B cell (primary cell): ENCODE results near the gene TANC1. TPM values are rescaled to one million over a fixed set of nuclear protein-coding genes. Genes with fewer than 3 reads are reported as not detected.

Experiments
- ATAC-seq: fragments of 200-7000 bp; cut with Tn5 transposase; one replicate; pipeline ENCODE4 v1.10.0; 2021; ENCODE audit warnings: low read depth, mild to moderate bottlenecking, moderate number of reproducible peaks, moderate library complexity
- CTCF ChIA-PET: fragments of 350-600 bp; sonication (Branson Sonifier 250); formaldehyde crosslinking; loops from one replicate; lab custom pipeline; 2021; ENCODE audit warnings: antibody characterized with exemption, inconsistent platforms; lab: Charles Lee
- POLR2A ChIA-PET: fragments of 350-600 bp; sonication (Branson Sonifier 250); formaldehyde crosslinking; loops from one replicate; lab custom pipeline; 2021; ENCODE audit warnings: antibody characterized with exemption; lab: Charles Lee
- DNase-seq: peaks from one replicate; pipeline ENCODE4 v3.0.0; 2013
- H2AFZ ChIP-seq: 2 replicates; pipeline ENCODE4 v1.6.1; 2012; ENCODE audit warnings: mild to moderate bottlenecking, low read depth, low read length; ENCODE audit not compliant: insufficient read depth, poor library complexity, severe bottlenecking
- H3K27ac ChIP-seq, 2 donors: 1 replicate in 1 of 2; 2 replicates in 1 of 2; pipeline ENCODE4 v1.5.1; 2012 to 2013; ENCODE audit warnings: low read length in 2 of 2, mild to moderate bottlenecking in 2 of 2, moderate library complexity in 1 of 2
- H3K27me3 ChIP-seq, 4 experiments: fragments of 200-600 bp in 1 of 4; sonication (generic) in 1 of 4; replicated peaks in 1 of 4; 1 replicate in 2 of 4; 2 replicates in 2 of 4; pipeline versions ENCODE4 v1.6.1 to v1.7.0; 2013 to 2016; ENCODE audit warnings: low read length in 3 of 4, mild to moderate bottlenecking in 2 of 4, mixed read lengths in 1 of 4, moderate library complexity in 1 of 4; ENCODE audit not compliant: insufficient read depth in 4 of 4, control insufficient read depth in 3 of 4; ENCODE audit errors: control extremely low read depth in 1 of 4
- H3K36me3 ChIP-seq, 2 experiments: replicated peaks in 1 of 2; 1 replicate in 1 of 2; 2 replicates in 1 of 2; pipeline versions ENCODE4 v1.6.1 to v1.7.1; 2013; ENCODE audit warnings: low read length in 1 of 2; ENCODE audit not compliant: insufficient read depth in 2 of 2, control insufficient read depth in 1 of 2; ENCODE audit errors: control extremely low read depth in 1 of 2, extremely low read depth in 1 of 2
- H3K4me1 ChIP-seq, 2 donors: fragments of 200-600 bp in 1 of 2; sonication (generic) in 1 of 2; 1 replicate in 1 of 2; 2 replicates in 1 of 2; pipeline versions ENCODE4 v1.5.1 to v1.6.1; 2013 to 2017; ENCODE audit warnings: low read length in 2 of 2; ENCODE audit not compliant: control insufficient read depth in 2 of 2, insufficient read depth in 2 of 2
- H3K4me2 ChIP-seq: replicated peaks from 2 replicates; pipeline ENCODE3; 2012; ENCODE audit warnings: mild to moderate bottlenecking, low read depth, low read length; ENCODE audit not compliant: poor library complexity, severe bottlenecking
- H3K4me3 ChIP-seq, 5 experiments: fragments of 200-600 bp in 1 of 5; sonication (generic) in 1 of 5; 1 replicate in 3 of 5; 2 replicates in 2 of 5; pipeline versions ENCODE4 v1.5.1 to v1.7.0; 2011 to 2016; ENCODE audit warnings: low read length in 4 of 5, mild to moderate bottlenecking in 4 of 5, low read depth in 2 of 5, control low read depth in 1 of 5, moderate library complexity in 1 of 5; ENCODE audit not compliant: insufficient read depth in 1 of 5; ENCODE audit errors: control extremely low read depth in 1 of 5, extremely low read depth in 1 of 5
- H3K79me2 ChIP-seq: fragments of 200-600 bp; sonication (generic); one replicate; pipeline ENCODE4 v1.6.0; 2016; ENCODE audit warnings: low read length; ENCODE audit not compliant: control insufficient read depth, insufficient read depth
- H3K9ac ChIP-seq: fragments of 200-600 bp; sonication (generic); 2 replicates; pipeline ENCODE4 v1.6.1; 2017; ENCODE audit warnings: mild to moderate bottlenecking, low read length, moderate library complexity
- H3K9me3 ChIP-seq, 3 donors: one replicate each; pipeline versions ENCODE4 v1.6.1 to v1.7.1; 2013; ENCODE audit warnings: low read length in 2 of 3; ENCODE audit not compliant: control insufficient read depth in 2 of 3, insufficient read depth in 1 of 3; ENCODE audit errors: control extremely low read depth in 1 of 3
- H4K20me1 ChIP-seq: 2 replicates; pipeline ENCODE4 v1.6.0; 2012; ENCODE audit warnings: mild to moderate bottlenecking, low read length; ENCODE audit not compliant: insufficient read depth, control insufficient read depth, poor library complexity, severe bottlenecking
- H3K27ac Mint-ChIP-seq: one replicate; pipeline ENCODE4 v1.8.0; 2021; ENCODE audit warnings: mixed read lengths
- H3K27me3 Mint-ChIP-seq: one replicate; pipeline ENCODE4 v1.8.0; 2021; ENCODE audit warnings: mixed read lengths
- H3K4me1 Mint-ChIP-seq: one replicate; pipeline ENCODE4 v1.8.0; 2021; ENCODE audit warnings: mixed read lengths
- H3K4me3 Mint-ChIP-seq: one replicate; pipeline ENCODE4 v1.8.0; 2021; ENCODE audit warnings: mixed read lengths
- H3K9me3 Mint-ChIP-seq: one replicate; pipeline ENCODE4 v1.8.0; 2022; ENCODE audit warnings: mixed read lengths; ENCODE audit not compliant: insufficient read depth
- EZH2 ChIP-seq: IDR thresholded peaks from 2 replicates; pipeline ENCODE4 v1.6.1; 2012; ENCODE audit warnings: borderline replicate concordance, low read depth, mild to moderate bottlenecking, moderate library complexity, low read length; ENCODE audit not compliant: insufficient read depth, poor library complexity, severe bottlenecking
- WGBS: methylation state at CpG from one replicate; pipeline ENCODE4 v1.1.5; 2013; ENCODE audit warnings: missing lambda C conversion rate; ENCODE audit not compliant: insufficient coverage; 5-methylcytosine and 5-hydroxymethylcytosine counted together
- intact Hi-C: fragments of 100-400 bp; cut with micrococcal nuclease; formaldehyde crosslinking; loops from one replicate; pipeline ENCODE4 v1.10.0; 2022
- polyA plus RNA-seq: library from polyadenylated mRNA; depleted of rRNA; stranded (reverse); fragments of >200 nt; gene quantifications from 2 replicates; pipeline ENCODE4 v1.2.3, GENCODE V29; 2012
- total RNA-seq, 2 donors: library from RNA; stranded (reverse); fragments of 120-200 nt in 1 of 2; gene quantifications; 1 replicate in 1 of 2; 2 replicates in 1 of 2; pipeline versions ENCODE4 v1.2.3 to v1.2.4, GENCODE V29; 2013 to 2022
- TF ChIP-seq, protein P1 (sequence below): fragments of 200-600 bp; IDR thresholded peaks from one replicate; pipeline ENCODE4 v1.8.0; 2022; ENCODE audit warnings: antibody characterized with exemption, mild to moderate bottlenecking

TANC1 gene
- total and polyA plus RNA-seq, 2 donors (not counting 1 experiment from before 2014, with no cell fraction given), result 0.13 TPM; not detected in 1

DNA sequence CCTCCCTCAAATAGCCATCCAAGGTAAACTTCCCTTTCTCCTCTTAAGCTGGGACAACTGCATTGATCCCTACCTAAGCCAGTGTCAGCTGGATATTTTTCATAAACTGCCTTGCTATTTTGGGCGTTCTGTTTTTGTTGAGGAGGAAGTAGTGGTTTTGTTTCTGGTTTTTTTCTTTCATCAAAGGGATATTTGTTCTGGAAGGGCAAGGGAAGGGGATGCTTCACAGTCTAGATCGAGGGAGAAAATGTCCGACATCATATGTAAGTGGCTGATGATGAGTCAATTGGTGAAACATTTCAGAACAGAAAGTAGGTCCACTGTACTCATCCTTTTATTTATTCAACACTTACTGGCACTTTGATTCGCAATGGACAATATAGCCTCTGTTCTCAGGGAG is 31.0 kb downstream of the TANC1 start:
- Mint-ChIP-seq H3K4me3 (no peak overlapping the region), H3K4me1 (peaks cover 3% of the 10 kb centered on the region), H3K9me3 (no peaks in the 10 kb centered on the region), H3K27ac (no peak overlapping the region), H3K27me3 (peaks cover 4% of the 10 kb centered on the region)
- ChIA-PET CTCF (interaction anchor here (0.8 kb wide), 1 partner anchor 13 kb away, joined by 3 read pairs; no protein-coding TSS in a partner anchor), POLR2A (no interaction called here)
- ATAC-seq (no peak), DNase-seq (no peak)
- no peaks in the 10 kb centered on the region for H3K4me1 ChIP-seq
- H3K9ac ChIP-seq, result no peak overlapping the region
- H3K79me2 ChIP-seq, result no peaks in the 10 kb centered on the region
- WGBS, result 0% methylated on average over 1 of the region's 4 CpGs
- H3K9me3 ChIP-seq, result no peaks in the 10 kb centered on the region
- TF ChIP-seq EZH2, result no peak
- TF ChIP-seq, protein P1, sequence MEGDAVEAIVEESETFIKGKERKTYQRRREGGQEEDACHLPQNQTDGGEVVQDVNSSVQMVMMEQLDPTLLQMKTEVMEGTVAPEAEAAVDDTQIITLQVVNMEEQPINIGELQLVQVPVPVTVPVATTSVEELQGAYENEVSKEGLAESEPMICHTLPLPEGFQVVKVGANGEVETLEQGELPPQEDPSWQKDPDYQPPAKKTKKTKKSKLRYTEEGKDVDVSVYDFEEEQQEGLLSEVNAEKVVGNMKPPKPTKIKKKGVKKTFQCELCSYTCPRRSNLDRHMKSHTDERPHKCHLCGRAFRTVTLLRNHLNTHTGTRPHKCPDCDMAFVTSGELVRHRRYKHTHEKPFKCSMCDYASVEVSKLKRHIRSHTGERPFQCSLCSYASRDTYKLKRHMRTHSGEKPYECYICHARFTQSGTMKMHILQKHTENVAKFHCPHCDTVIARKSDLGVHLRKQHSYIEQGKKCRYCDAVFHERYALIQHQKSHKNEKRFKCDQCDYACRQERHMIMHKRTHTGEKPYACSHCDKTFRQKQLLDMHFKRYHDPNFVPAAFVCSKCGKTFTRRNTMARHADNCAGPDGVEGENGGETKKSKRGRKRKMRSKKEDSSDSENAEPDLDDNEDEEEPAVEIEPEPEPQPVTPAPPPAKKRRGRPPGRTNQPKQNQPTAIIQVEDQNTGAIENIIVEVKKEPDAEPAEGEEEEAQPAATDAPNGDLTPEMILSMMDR, result no peak
- no peak overlapping the region for H3K4me3 ChIP-seq
- intact Hi-C loops, result no loop called here
- no peak overlapping the region for H3K27ac ChIP-seq
- H2AFZ ChIP-seq, result no peak overlapping the region
- no peak overlapping the region for H3K4me2 ChIP-seq
- no peaks in the 10 kb centered on the region for H3K27me3 ChIP-seq
- no peaks in the 10 kb centered on the region for H4K20me1 ChIP-seq
- no peaks in the 10 kb centered on the region for H3K36me3 ChIP-seq

DNA sequence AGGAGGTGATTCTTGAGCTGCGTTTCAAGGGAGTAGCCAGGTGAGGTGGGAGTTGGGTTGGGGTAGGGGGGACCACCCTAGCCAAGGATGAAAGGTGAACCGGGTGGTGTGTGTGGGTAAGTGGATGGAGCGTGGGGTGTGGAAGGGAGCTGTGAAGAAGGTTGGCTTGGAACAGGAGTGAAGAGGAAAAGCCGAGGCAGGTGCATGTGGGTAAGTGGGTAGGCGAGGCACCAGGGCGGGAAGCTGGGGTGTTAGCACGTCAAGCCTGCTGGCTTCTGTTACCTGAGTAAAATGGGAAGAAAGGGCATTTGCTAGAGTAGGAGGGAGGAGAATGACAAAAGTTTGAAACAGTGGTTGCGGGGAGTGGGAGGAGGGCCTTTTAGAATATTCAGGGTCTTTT is 31.6 kb downstream of the TANC1 start:
- POLR2A ChIA-PET, result no interaction called here

More for the DNA sequence above, 31.6 kb downstream of the TANC1 start:
- no peak overlapping the region for H3K9ac ChIP-seq
- intact Hi-C loops, result no loop called here
- no peaks in the 10 kb centered on the region for H3K9me3 ChIP-seq
- H3K36me3 ChIP-seq, result no peaks in the 10 kb centered on the region
- H4K20me1 ChIP-seq, result no peaks in the 10 kb centered on the region
- Mint-ChIP-seq H3K9me3 (no peaks in the 10 kb centered on the region), H3K27ac (no peak overlapping the region), H3K4me3 (no peak overlapping the region), H3K4me1 (peaks cover 3% of the 10 kb centered on the region), H3K27me3 (peaks cover 4% of the 10 kb centered on the region)
- H2AFZ ChIP-seq, result no peak overlapping the region
- CTCF ChIA-PET, result interaction anchor here (1.1 kb wide), 1 partner anchor 14 kb away, joined by 3 read pairs; no protein-coding TSS in a partner anchor
- no peaks in the 10 kb centered on the region for H3K4me1 ChIP-seq
- no peak overlapping the region for H3K4me2 ChIP-seq
- no peak for ATAC-seq
- no peaks in the 10 kb centered on the region for H3K27me3 ChIP-seq
- 94% methylated on average over 8 of the region's 8 CpGs for WGBS
- no peak for DNase-seq
- no peak for TF ChIP-seq EZH2
- TF ChIP-seq, protein P1, result no peak
- no peak overlapping the region for H3K27ac ChIP-seq
- no peak overlapping the region for H3K4me3 ChIP-seq
- H3K79me2 ChIP-seq, result no peaks in the 10 kb centered on the region
